GM19099 (cell line): ENCODE data around the gene FGF14.

ENCODE experiments used
- POLR2A ChIP-seq: IDR thresholded peaks from 3 replicates; pipeline ENCODE4 v1.6.1; 2011; ENCODE audit warnings: low read depth; ENCODE audit not compliant: insufficient read length; ENCODE audit errors: extremely low read depth

Gene FGF14

GRCh38 chr13:101712026-101712348 lies 689.9 kb downstream of the FGF14 start:
- no peak for TF ChIP-seq POLR2A

- TF ChIP-seq POLR2A, result no peak
Observed at GRCh38 chr13:101711307-101712025, 690.4 kb downstream of the FGF14 start.

- no peak for TF ChIP-seq POLR2A
Observed at GRCh38 chr13:101709952-101710351, 691.9 kb downstream of the FGF14 start.

- TF ChIP-seq POLR2A, result no peak
Observed at GRCh38 chr13:101708115-101708514, 693.7 kb downstream of the FGF14 start.

GRCh38 chr13:101707659-101708058 lies 694.2 kb downstream of the FGF14 start:
- no peak for TF ChIP-seq POLR2A

- TF ChIP-seq POLR2A, result no peak
Observed at GRCh38 chr13:101706651-101707050, 695.2 kb downstream of the FGF14 start.

GRCh38 chr13:101703838-101704237 lies 698.0 kb downstream of the FGF14 start:
- TF ChIP-seq POLR2A, result no peak

GRCh38 chr13:101703081-101703480 lies 698.8 kb downstream of the FGF14 start:
- no peak for TF ChIP-seq POLR2A

- TF ChIP-seq POLR2A, result no peak
Observed at GRCh38 chr13:101700598-101700997, 701.2 kb downstream of the FGF14 start.

- TF ChIP-seq POLR2A, result no peak
Observed at GRCh38 chr13:101698400-101698799, 703.4 kb downstream of the FGF14 start.

- TF ChIP-seq POLR2A, result no peak
Observed at GRCh38 chr13:101697745-101698144, 704.1 kb downstream of the FGF14 start.

- no peak for TF ChIP-seq POLR2A
Observed at GRCh38 chr13:101695870-101696516, 705.9 kb downstream of the FGF14 start.

GRCh38 chr13:101691341-101691860 lies 710.4 kb downstream of the FGF14 start:
- TF ChIP-seq POLR2A, result no peak

GRCh38 chr13:101690871-101691270 lies 711.0 kb downstream of the FGF14 start:
- TF ChIP-seq POLR2A, result no peak

GRCh38 chr13:101686003-101686402 lies 715.8 kb downstream of the FGF14 start:
- TF ChIP-seq POLR2A, result no peak

GRCh38 chr13:101681834-101682233 lies 720.0 kb downstream of the FGF14 start:
- TF ChIP-seq POLR2A, result no peak
